GM12878 (cell line): ENCODE results near the gene AKAP7. TPM values are rescaled to one million over a fixed set of nuclear protein-coding genes. Genes with fewer than 3 reads are reported as not detected.

Source experiments
- ATAC-seq: fragments of 200-7000 bp; cut with Tn5 transposase; 3 replicates; pipeline ENCODE4 v1.9.1; 2020; ENCODE audit warnings: mild to moderate bottlenecking, moderate library complexity
- BruUV-seq: library from RNA; stranded (reverse); fragments of 400-500 nt; replicated peaks from 2 replicates; lab custom pipeline; 2021; lab: Mats Ljungman, UMichigan
- CTCF ChIA-PET: fragments of 300-600 bp; sonication (Branson Sonifier 250); formaldehyde crosslinking; extraction: SDS; loops from one replicate; lab custom pipeline; 2021; ENCODE audit warnings: inconsistent platforms; lab: Yijun Ruan, JAX
- POLR2A ChIA-PET: fragments of 350-600 bp; formaldehyde crosslinking; extraction: SDS; loops from one replicate; lab custom pipeline; 2021; ENCODE audit warnings: inconsistent platforms; lab: Charles Lee
- RAD21 ChIA-PET: fragments of 300-600 bp; sonication (Branson Sonifier 250); formaldehyde crosslinking; loops from one replicate; lab custom pipeline; 2023; ENCODE audit warnings: antibody characterized with exemption; ENCODE audit not compliant: unreplicated experiment; lab: Charles Lee
- SMC1A ChIA-PET: fragments of 300-600 bp; sonication (Branson Sonifier 250); formaldehyde crosslinking; loops from one replicate; lab custom pipeline; 2023; ENCODE audit not compliant: unreplicated experiment, uncharacterized antibody; lab: Charles Lee
- DNase-seq: peaks from one replicate; pipeline ENCODE4 v3.0.0-alpha.2; 2011; ENCODE audit warnings: low read depth, low spot score
- FAIRE-seq: peaks from 3 replicates; lab custom pipeline; 2011; peaks lifted over from hg19 to GRCh38; lab: Jason Lieb, UNC
- H2AFZ ChIP-seq: 2 replicates; pipeline ENCODE4 v1.6.0; 2011; ENCODE audit warnings: low read depth, low read length, control low read depth; ENCODE audit not compliant: control insufficient read depth
- H3K27ac ChIP-seq: 2 replicates; pipeline ENCODE4 v1.5.1; 2011; ENCODE audit warnings: control low read depth; ENCODE audit not compliant: control insufficient read depth, insufficient read depth
- H3K27me3 ChIP-seq, 2 experiments: replicated peaks in 1 of 2; 2 replicates each; pipeline versions ENCODE4 v1.6.0 to v1.6.1; 2011; ENCODE audit warnings: low read length in 1 of 2; ENCODE audit not compliant: control insufficient read depth in 2 of 2, insufficient read depth in 2 of 2
- H3K36me3 ChIP-seq, 2 experiments: 2 replicates each; pipeline ENCODE4 v1.5.1; 2011; ENCODE audit warnings: low read length in 1 of 2; ENCODE audit not compliant: control insufficient read depth in 2 of 2, insufficient read depth in 2 of 2
- H3K4me1 ChIP-seq: 2 replicates; pipeline ENCODE4 v1.6.1; 2011; ENCODE audit warnings: mild to moderate bottlenecking, low read length, moderate library complexity, mixed read lengths; ENCODE audit not compliant: control insufficient read depth, insufficient read depth
- H3K4me2 ChIP-seq: 2 replicates; pipeline ENCODE4 v1.6.0; 2011; ENCODE audit warnings: control low read depth; ENCODE audit not compliant: control insufficient read depth, insufficient read depth
- H3K4me3 ChIP-seq: fragments of 200-600 bp; sonication (generic); 2 replicates; pipeline ENCODE4 v1.5.1; 2016
- H3K79me2 ChIP-seq: 2 replicates; pipeline ENCODE4 v1.6.0; 2011; ENCODE audit warnings: low read length; ENCODE audit not compliant: control insufficient read depth, insufficient read depth
- H3K9ac ChIP-seq: 2 replicates; pipeline ENCODE4 v1.8.0; 2011; ENCODE audit warnings: low read length, control low read depth, mixed read lengths; ENCODE audit not compliant: control insufficient read depth, insufficient read depth
- H3K9me3 ChIP-seq: replicated peaks from 3 replicates; pipeline ENCODE4 v1.5.1; 2011; ENCODE audit warnings: mild to moderate bottlenecking, low read length; ENCODE audit not compliant: control insufficient read depth, insufficient read depth
- H4K20me1 ChIP-seq: 2 replicates; pipeline ENCODE4 v1.6.0; 2011; ENCODE audit not compliant: control insufficient read depth, insufficient read depth
- CEBPZ ChIP-seq: fragments of 150-350 bp; IDR thresholded peaks from 2 replicates; pipeline ENCODE4 v1.6.1; 2016; ENCODE audit warnings: low read depth, low read length
- KAT2A ChIP-seq: conservative IDR thresholded peaks from 2 replicates; pipeline ENCODE4 v1.6.1; 2011; ENCODE audit warnings: low read depth, low read length; ENCODE audit not compliant: control insufficient read depth
- RUNX3 ChIP-seq: IDR thresholded peaks from 2 replicates; pipeline ENCODE4 v1.6.1; 2012; ENCODE audit warnings: low read length, inconsistent platforms
- STAT1 ChIP-seq: fragments of 450-650 bp; conservative IDR thresholded peaks from 2 replicates; pipeline ENCODE4 v1.6.1; 2014; ENCODE audit warnings: antibody characterized with exemption, mild to moderate bottlenecking
- ZBTB33 ChIP-seq: fragments of 450-650 bp; IDR thresholded peaks from 2 replicates; pipeline ENCODE4 v1.6.1; 2017; ENCODE audit warnings: mild to moderate bottlenecking
- ZNF592 ChIP-seq: fragments of 450-650 bp; IDR thresholded peaks from 2 replicates; pipeline ENCODE4 v1.6.1; 2017; ENCODE audit warnings: mild to moderate bottlenecking, moderate library complexity
- ZZZ3 ChIP-seq: IDR thresholded peaks from 2 replicates; pipeline ENCODE4 v1.6.1; 2011; ENCODE audit warnings: low read depth; ENCODE audit not compliant: control insufficient read depth, insufficient read length
- WGBS: methylation state at CpG from one replicate; pipeline ENCODE4 v1.1.6; 2016; ENCODE audit warnings: low lambda C conversion rate; ENCODE audit not compliant: insufficient replicate concordance, insufficient coverage; ENCODE audit errors: missing lambda C conversion rate; 5-methylcytosine and 5-hydroxymethylcytosine counted together
- in situ Hi-C: fragments of 300-500 bp; cut with MboI; formaldehyde crosslinking; loops from 9 replicates; pipeline ENCODE4 v1.14.3; 2018; ENCODE audit warnings: mixed read lengths
- intact Hi-C: fragments of 100-400 bp; cut with micrococcal nuclease; formaldehyde crosslinking; loops from one replicate; pipeline ENCODE4 v1.14.2; 2022; ENCODE audit not compliant: unreplicated experiment
- polyA plus RNA-seq, 11 experiments: library from polyadenylated mRNA; depleted of rRNA in 4 of 11; unstranded in 6 of 11; stranded (reverse) in 5 of 11; fragments of >200 nt; fragmentation: Nextera tagmentation in 4 of 11; fragmentation: Illumina TruSeq in 1 of 11; extraction: Ambion mirVana in 4 of 11; extraction: Trizol in 1 of 11; gene quantifications; 1 replicate in 1 of 11; 2 replicates in 10 of 11; pipeline versions ENCODE4 v1.2.1 to v1.2.3, GENCODE V29; 2011 to 2016; ENCODE audit warnings: inconsistent platforms in 2 of 11, missing spikeins in 2 of 11, low read depth in 1 of 11
- total RNA-seq, 4 experiments: library from RNA; depleted of rRNA in 3 of 4; stranded (reverse); fragments of >200 nt in 3 of 4; fragmentation: Illumina TruSeq in 1 of 4; extraction: Trizol in 1 of 4; gene quantifications; 2 replicates each; pipeline versions ENCODE4 v1.2.1 to v1.2.3, GENCODE V29; 2013 to 2021

The AKAP7 gene
- total and polyA plus RNA-seq, 10 of the 15 experiments (the other 5 are each of a cell fraction or from before 2014, with no cell fraction given): 0.06 to 0.58 (median 0.28) TPM; not detected in 1

GRCh38 chr6:131161987-131162386 is 26.7 kb downstream of the AKAP7 start (continued):
- TF ChIP-seq ZNF592: no peak
- no peak for TF ChIP-seq KAT2A

- Histone ChIP-seq H3K27ac (no peak overlapping the region), H3K4me3 (no peak overlapping the region), H3K9ac (no peak overlapping the region), H3K9me3 (no peaks in the 10 kb centered on the region), H3K79me2 (no peaks in the 10 kb centered on the region), H2AFZ (no peak overlapping the region), H3K36me3 (no peaks in the 10 kb centered on the region), H3K4me2 (no peak overlapping the region), H3K27me3 (no peaks in the 10 kb centered on the region; a peak in 1 of 4 replicates), H3K4me1 (no peaks in the 10 kb centered on the region), H4K20me1 (no peaks in the 10 kb centered on the region)
- TF ChIP-seq STAT1: no peak
- TF ChIP-seq ZBTB33: no peak
- no peak for TF ChIP-seq RUNX3
- TF ChIP-seq CEBPZ: no peak
- no peak for TF ChIP-seq ZZZ3
- ChIA-PET RAD21 (no interaction called here), CTCF (interaction anchor here (1.4 kb wide), 1 partner anchor 279 kb away, joined by 5 read pairs; no protein-coding TSS in a partner anchor), POLR2A (no interaction called here), SMC1A (interaction anchor here (1.1 kb wide), 1 partner anchor 12 kb away, joined by 3 read pairs; no protein-coding TSS in a partner anchor)
- no TSS peak for BruUV-seq
- 28% methylated on average over 1 of the region's 1 CpG for WGBS
- in situ Hi-C loops (no loop called here), intact Hi-C loops (no loop called here)
- FAIRE-seq (no peak), DNase-seq (no peak), ATAC-seq (no peak)
These were observed 28.6 kb downstream of the AKAP7 start for GRCh38 chr6:131163886-131164285.
